Natural killer cell treated with Interleukin-12 subunit alpha and Interleukin-12 subunit beta and Interleukin-15 and Interleukin-18, amount 100 ng/mL, for 72 hours (primary cell): ENCODE results near the gene TIGD3. TPM values are rescaled to one million over a fixed set of nuclear protein-coding genes. Genes with fewer than 3 reads are reported as not detected.
"Not testable (repeated sequence)": the region's sequence is repeated elsewhere in the genome, so short reads cannot be mapped to it uniquely, and the experiment has no call there.

ENCODE experiments used
- ATAC-seq, 2 donors: fragments of 150-1000 bp; cut with Tn5 transposase in 1 of 2; sonication (Bioruptor Pico), chemical (Tn5 transposase) in 1 of 2; 2 replicates each; pipeline ENCODE4 v1.10.0; 2021
- DNase-seq: peaks from one replicate; pipeline ENCODE4 v3.0.0; 2022; ENCODE audit warnings: low spot score
- H3K27ac Mint-ChIP-seq, 2 donors: 1 replicate in 1 of 2; 2 replicates in 1 of 2; pipeline ENCODE4 v1.8.0; 2022; ENCODE audit warnings: mixed read lengths in 2 of 2, mild to moderate bottlenecking in 1 of 2, moderate library complexity in 1 of 2
- H3K27me3 Mint-ChIP-seq, 2 donors: 1 replicate in 1 of 2; 2 replicates in 1 of 2; pipeline ENCODE4 v1.8.0; 2022; ENCODE audit warnings: mixed read lengths in 2 of 2
- H3K36me3 Mint-ChIP-seq: one replicate; pipeline ENCODE4 v1.8.0; 2022; ENCODE audit warnings: mixed read lengths
- H3K4me1 Mint-ChIP-seq, 2 donors: 1 replicate in 1 of 2; 2 replicates in 1 of 2; pipeline ENCODE4 v1.8.0; 2022; ENCODE audit warnings: low read depth in 2 of 2, mixed read lengths in 2 of 2, mild to moderate bottlenecking in 1 of 2
- H3K4me3 Mint-ChIP-seq: one replicate; pipeline ENCODE4 v1.8.0; 2022; ENCODE audit warnings: mixed read lengths
- H3K9me3 Mint-ChIP-seq: 2 replicates; pipeline ENCODE4 v1.8.0; 2022; ENCODE audit warnings: mixed read lengths
- total RNA-seq, 2 donors: library from RNA; stranded (reverse); gene quantifications; one replicate each; pipeline ENCODE4 v1.2.3, GENCODE V29; 2022

TIGD3 gene
- total RNA-seq, 2 donors from 2014 or later = 0.59 to 1.3 TPM

DNA sequence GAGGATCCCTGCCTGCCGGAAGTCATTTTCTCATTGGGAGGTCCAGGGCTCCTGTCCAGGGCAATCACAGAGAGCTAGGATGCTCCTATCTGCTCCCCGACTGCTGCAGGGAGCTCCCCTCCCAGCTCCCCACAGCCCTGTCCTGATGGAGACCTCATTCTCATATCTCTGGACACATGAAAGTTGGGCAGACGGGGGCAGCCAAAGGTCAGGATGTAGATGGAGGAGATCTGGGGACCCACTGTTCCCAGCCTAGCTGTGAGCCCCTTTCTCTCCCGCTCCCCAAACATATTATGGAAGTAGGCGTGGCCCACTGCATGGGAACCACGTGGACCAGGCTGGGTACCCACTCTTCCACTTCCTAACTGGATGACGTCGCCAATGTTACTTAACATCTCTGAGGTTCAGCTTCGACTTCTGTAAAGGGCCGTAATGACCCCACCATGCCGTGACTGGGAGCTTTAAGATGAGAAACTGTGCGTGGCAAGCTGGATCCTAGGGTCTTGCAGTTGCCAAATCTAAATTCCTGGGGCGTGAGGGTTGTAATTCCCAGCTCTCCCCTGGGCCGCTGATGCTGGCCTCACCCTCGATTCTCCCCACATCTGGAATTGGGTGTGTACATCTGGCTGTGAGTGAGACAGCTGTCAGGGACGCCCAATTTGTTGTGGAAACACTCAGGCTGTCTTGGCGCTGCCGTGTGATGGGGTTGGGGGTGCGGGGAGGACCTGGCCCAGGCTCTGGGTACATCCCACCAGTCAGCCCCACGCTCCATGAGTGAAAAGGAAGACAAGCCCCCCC, 38.1 kb upstream of the TIGD3 start:
- ATAC-seq (no peak), DNase-seq (no peak)
- peak overlapping the region; percentile 65 for H3K4me3 Mint-ChIP-seq
- no peaks in the 10 kb centered on the region for H3K36me3 Mint-ChIP-seq
- H3K27me3 Mint-ChIP-seq = peaks cover 0 to 9% of the 10 kb centered on the region in 2 donors
- no peaks in the 10 kb centered on the region for H3K9me3 Mint-ChIP-seq
- no peak overlapping the region for H3K27ac Mint-ChIP-seq
- peaks cover 6% of the 10 kb centered on the region in 2 donors for H3K4me1 Mint-ChIP-seq

DNA sequence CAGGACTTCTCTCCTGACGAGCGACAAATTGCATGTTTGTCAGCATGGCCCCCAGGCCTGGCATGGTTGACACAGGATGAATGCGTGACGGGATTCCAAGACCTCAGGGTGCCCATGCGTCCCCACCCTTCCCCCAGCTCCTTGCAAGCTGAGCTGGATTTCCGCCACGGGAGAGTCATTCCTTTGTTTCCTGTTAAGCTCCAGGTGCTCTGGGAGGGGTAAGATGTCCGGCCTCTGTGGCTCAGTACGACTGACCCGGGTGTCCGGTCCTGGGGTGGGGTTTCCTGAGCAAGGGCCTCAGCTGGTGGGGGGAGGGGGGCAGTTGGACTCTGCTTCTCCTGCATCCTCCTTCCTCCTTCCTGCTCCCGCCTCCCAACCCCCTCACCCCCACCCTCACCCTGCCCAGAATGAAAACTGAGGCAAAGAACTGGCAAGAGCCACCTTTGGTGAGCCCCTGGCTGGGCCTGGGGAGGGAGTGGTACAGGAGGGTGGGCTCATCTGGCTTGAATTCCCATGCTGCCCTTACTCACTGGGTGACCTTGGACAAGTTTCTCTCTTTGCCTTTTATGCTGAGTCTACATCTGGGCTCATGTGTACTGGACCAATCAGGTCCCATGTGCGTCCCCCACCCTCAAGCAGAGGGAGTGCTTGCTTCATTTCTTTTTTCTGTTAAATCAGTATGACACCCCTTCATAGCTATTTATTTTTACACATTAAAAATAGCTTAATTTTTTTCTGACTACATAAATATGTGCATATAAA, 37.3 kb upstream of the TIGD3 start:
- no peak overlapping the region for H3K4me3 Mint-ChIP-seq

DNA sequence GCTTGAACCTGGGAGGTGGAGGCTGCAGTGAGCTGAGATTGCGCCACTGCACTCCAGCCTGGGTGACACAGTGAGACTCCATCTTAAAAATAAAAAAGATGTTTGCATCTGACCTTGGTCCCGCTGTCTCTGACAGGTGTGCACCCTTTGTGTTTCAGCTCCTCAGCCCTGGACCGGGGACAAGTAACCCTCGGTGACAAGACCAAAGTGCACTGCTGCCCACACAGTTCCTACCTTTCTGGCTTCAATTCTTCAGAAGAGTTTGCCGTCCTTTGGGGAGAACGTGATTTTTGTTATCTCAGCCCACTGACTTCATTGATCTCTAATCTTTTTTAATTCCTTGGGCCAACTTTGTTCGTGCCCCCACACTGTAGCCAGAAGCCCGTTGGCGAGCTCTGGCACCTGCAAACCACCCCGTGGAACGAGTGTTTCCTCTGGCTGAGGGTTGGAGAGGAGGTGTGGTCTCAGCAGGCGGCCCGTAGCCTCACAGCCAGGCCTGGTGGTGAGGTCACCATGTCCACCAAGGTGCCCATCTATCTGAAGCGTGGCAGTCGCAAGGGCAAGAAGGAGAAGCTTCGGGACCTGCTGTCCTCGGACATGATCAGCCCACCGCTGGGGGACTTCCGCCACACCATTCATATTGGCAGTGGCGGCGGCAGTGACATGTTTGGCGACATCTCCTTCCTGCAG, 34.0 kb upstream of the TIGD3 start:
- no peak for ATAC-seq
- Mint-ChIP-seq H3K27me3 (peaks cover 0 to 5% of the 10 kb centered on the region in 2 donors), H3K27ac (no peak overlapping the region), H3K4me1 (peaks cover 4 to 5% of the 10 kb centered on the region in 2 donors), H3K9me3 (no peaks in the 10 kb centered on the region), H3K36me3 (no peaks in the 10 kb centered on the region), H3K4me3 (no peak overlapping the region)
- DNase-seq = no peak

More for the DNA sequence above, 37.3 kb upstream of the TIGD3 start:
- Mint-ChIP-seq H3K9me3 (no peaks in the 10 kb centered on the region), H3K27me3 (peaks cover 0 to 9% of the 10 kb centered on the region in 2 donors), H3K4me1 (peaks cover 6% of the 10 kb centered on the region in 2 donors), H3K36me3 (no peaks in the 10 kb centered on the region), H3K27ac (no peak overlapping the region)
- DNase-seq (no peak), ATAC-seq (no peak)

DNA sequence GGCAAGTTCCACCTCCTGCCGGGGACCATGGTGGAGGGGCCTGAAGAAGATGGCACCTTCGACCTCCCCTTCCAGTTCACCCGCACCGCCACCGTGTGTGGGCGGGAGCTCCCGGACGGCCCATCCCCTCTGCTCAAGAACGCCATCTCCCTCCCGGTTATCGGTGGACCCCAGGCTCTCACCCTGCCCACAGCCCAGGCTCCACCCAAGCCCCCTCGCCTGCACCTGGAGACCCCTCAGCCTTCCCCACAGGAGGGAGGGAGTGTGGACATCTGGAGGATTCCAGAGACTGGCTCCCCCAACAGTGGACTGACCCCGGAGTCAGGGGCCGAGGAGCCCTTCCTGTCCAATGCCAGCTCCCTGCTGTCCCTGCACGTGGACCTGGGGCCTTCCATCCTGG, 33.5 kb upstream of the TIGD3 start:
- no peaks in the 10 kb centered on the region for H3K9me3 Mint-ChIP-seq
- no peaks in the 10 kb centered on the region for H3K4me1 Mint-ChIP-seq
- H3K36me3 Mint-ChIP-seq = no peaks in the 10 kb centered on the region
- peaks cover 0 to 3% of the 10 kb centered on the region in 2 donors for H3K27me3 Mint-ChIP-seq
- no peak overlapping the region for H3K4me3 Mint-ChIP-seq
- no peak overlapping the region for H3K27ac Mint-ChIP-seq
- DNase-seq = no peak
- no peak for ATAC-seq

DNA sequence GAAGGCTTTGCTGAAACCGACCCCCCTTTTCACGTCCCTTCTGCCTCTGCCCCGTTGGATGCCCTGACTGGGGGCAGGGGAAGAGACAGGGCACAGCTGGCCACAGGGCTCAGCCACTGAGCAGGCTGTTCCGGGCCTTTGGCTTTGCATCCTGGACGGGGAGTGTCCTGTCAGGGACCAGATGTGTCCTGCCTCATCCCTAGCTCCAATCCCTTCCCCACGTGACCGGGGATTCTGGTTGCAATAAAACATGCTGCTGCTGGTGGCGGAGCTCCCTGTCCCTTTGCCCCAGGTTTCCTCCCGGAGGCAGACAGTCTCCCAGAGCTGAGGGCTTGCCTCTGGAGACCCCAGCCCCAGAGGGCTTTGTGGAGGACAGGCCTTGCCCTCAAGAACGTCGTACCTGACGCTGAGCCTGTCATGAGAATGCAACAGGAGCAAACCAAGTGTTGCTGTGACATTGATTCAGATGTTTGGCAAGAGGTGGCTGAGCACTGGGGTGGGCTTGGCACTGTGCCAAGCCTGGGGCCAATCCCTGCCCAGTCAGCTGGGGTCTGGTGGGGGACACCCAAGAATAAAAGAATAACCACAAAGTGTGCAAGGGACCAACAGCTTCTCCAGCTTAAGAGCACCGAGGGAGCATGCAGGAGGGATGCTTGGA, 32.6 kb upstream of the TIGD3 start:
- H3K27me3 Mint-ChIP-seq = peaks cover 0 to 3% of the 10 kb centered on the region in 2 donors
- H3K9me3 Mint-ChIP-seq = no peaks in the 10 kb centered on the region
- ATAC-seq (no peak), DNase-seq (no peak)
- no peaks in the 10 kb centered on the region for H3K36me3 Mint-ChIP-seq
- H3K4me3 Mint-ChIP-seq = no peak overlapping the region
- H3K4me1 Mint-ChIP-seq = no peaks in the 10 kb centered on the region
- no peak overlapping the region for H3K27ac Mint-ChIP-seq

DNA sequence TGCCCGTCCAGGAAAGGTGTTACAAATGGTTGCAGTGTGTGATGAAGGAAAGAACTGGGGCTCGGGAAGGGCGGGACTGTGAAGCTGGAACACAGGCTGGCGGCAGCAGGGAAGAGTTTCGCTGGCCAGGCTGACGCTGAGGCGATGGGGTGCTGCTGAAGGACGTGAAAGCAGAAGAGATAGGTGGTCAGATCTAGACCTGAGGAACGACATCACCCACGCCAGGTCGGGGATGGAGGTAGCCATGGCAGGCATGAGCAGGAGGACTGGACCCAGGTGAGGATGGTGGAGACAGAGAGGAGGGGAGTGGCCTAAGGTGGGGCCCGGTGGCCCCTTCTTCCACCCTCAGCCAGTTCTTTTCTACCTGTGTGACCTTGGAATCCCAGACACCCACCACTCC, 30.7 kb upstream of the TIGD3 start:
- Mint-ChIP-seq H3K9me3 (no peaks in the 10 kb centered on the region), H3K27ac (no peak overlapping the region)
- peak in 1 of 2 donors; percentile 35 for ATAC-seq

DNA sequence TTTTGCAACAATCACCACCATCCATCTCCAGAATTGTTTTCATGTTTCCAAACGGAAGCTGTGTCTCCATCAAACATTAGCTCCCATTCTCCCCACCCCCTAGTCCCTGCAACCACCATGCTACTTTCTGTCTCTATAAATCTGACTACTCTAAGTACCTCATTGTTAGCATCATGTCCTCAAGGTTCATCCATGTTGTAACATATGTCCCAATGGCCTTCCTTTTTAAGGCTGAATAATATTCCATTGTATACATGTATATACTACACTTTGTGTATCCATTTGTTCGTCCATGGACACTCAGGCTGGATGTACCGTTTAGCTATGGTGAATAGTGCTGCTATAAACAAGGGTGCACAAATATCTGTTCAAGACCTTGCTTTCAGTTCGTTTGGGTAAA, 29.1 kb upstream of the TIGD3 start:
- Mint-ChIP-seq H3K27ac (no peak overlapping the region), H3K27me3 (peaks cover 0 to 3% of the 10 kb centered on the region in 2 donors), H3K9me3 (no peaks in the 10 kb centered on the region), H3K4me1 (peaks cover 4% of the 10 kb centered on the region in 2 donors), H3K4me3 (no peak overlapping the region), H3K36me3 (no peaks in the 10 kb centered on the region)
- ATAC-seq (no peak), DNase-seq (no peak)

More for the DNA sequence above, 30.7 kb upstream of the TIGD3 start:
- peaks cover 0 to 3% of the 10 kb centered on the region in 2 donors for H3K27me3 Mint-ChIP-seq
- no peak for DNase-seq
- no peaks in the 10 kb centered on the region for H3K36me3 Mint-ChIP-seq
- no peaks in the 10 kb centered on the region for H3K4me1 Mint-ChIP-seq
- H3K4me3 Mint-ChIP-seq = no peak overlapping the region

DNA sequence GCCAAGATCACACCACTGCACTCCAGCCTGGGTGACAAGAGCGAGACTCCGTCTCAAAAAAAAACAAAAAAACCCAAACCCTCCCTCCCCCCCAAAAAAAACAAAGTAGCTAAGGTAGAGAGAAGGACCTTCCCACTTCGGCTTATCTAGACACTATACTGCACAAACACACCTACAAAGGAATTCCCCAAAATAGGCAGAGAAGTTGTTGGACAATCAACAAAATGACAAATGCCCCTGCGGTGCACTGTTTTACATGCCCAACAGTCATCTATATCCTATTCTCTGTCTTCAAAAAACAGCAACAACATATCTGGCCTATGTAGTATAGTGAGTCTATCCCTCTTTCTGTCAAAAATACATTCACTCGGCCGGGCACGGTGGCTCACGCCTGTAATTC, 27.5 kb upstream of the TIGD3 start:
- Mint-ChIP-seq H3K27ac (no peak overlapping the region), H3K4me1 (peaks cover 4% of the 10 kb centered on the region in 2 donors), H3K36me3 (no peaks in the 10 kb centered on the region), H3K9me3 (no peaks in the 10 kb centered on the region), H3K4me3 (no peak overlapping the region), H3K27me3 (peaks cover 0 to 3% of the 10 kb centered on the region in 2 donors)
- no peak for DNase-seq
- ATAC-seq = no peak

DNA sequence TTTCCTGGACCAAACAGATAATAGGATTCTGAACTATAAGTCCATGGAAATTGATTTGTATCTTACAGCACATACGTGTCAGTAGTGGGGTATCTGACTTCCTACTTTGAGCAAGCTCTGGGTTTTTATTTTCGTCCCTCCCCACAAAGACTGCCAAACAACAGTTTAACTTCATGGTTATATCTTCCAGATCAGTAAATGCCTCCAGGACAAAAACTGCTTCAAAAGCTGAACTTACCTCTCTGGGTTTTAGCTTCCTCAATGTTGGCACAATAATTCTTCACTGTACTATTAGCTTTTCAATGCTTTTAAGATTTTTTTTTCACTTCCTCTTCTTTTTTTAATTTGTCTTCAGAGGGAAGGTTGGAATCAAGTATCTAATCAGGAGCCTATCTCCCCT, 25.1 kb upstream of the TIGD3 start:
- no peaks in the 10 kb centered on the region for H3K27me3 Mint-ChIP-seq
- H3K36me3 Mint-ChIP-seq = no peaks in the 10 kb centered on the region
- peaks cover 6 to 9% of the 10 kb centered on the region in 2 donors for H3K4me1 Mint-ChIP-seq
- no peak for ATAC-seq
- no peak for DNase-seq
- no peak overlapping the region for H3K4me3 Mint-ChIP-seq
- no peaks in the 10 kb centered on the region for H3K9me3 Mint-ChIP-seq
- H3K27ac Mint-ChIP-seq = no peak overlapping the region

DNA sequence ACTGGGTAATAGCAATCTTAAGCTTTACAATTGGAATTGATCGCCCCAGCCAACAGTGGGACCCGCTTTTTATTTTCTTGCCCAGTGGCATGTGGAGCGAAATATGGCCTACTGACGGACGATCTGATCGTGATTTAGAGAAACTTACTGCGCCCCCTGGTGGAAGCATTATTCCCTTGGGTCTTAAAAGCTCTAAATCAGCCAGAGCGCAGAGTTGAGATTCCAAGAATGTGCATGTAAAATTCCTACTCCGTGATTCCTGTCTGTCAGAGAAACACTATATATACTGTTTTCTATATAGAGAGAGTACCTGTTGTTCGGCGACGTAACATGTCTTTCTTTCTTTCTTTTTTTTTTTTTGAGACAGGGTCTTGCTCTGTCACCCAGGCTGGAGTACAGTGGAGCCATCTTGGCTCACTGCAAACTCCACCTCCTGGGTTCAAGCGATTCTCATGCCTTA, 24.6 kb upstream of the TIGD3 start:
- Mint-ChIP-seq H3K27ac (no peak overlapping the region), H3K4me3 (no peak overlapping the region)

DNA sequence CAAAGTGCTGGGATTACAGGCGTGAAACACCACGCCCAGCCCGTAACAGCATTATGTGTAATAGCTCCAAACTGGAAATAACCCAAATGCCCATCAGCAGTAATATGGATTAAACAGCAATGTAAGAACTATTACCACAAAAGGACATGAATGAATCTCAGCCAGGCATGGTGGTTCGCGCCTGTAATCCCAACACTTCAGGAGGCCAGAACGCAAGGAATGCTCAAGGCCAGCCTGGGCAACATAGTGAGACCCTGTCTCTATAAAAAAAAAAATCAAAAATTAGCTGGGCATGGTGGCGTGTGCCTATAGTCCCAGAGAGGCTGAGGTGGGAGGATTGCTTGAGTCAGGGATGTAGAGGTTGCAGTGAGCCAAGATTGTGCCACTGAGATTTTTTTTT, 24.0 kb upstream of the TIGD3 start:
- no peaks in the 10 kb centered on the region for H3K27me3 Mint-ChIP-seq
- DNase-seq (no peak), ATAC-seq (no peak)
- no peak overlapping the region for H3K27ac Mint-ChIP-seq
- H3K36me3 Mint-ChIP-seq = no peaks in the 10 kb centered on the region
- peaks cover 16 to 20% of the 10 kb centered on the region in 2 donors for H3K4me1 Mint-ChIP-seq
- H3K9me3 Mint-ChIP-seq = no peaks in the 10 kb centered on the region
- no peak overlapping the region for H3K4me3 Mint-ChIP-seq

More for the DNA sequence above, 24.6 kb upstream of the TIGD3 start:
- Mint-ChIP-seq H3K27me3 (no peaks in the 10 kb centered on the region), H3K4me1 (peaks cover 10 to 14% of the 10 kb centered on the region in 2 donors), H3K36me3 (no peaks in the 10 kb centered on the region), H3K9me3 (no peaks in the 10 kb centered on the region)
- ATAC-seq = no peak
- DNase-seq = peak; percentile 90

DNA sequence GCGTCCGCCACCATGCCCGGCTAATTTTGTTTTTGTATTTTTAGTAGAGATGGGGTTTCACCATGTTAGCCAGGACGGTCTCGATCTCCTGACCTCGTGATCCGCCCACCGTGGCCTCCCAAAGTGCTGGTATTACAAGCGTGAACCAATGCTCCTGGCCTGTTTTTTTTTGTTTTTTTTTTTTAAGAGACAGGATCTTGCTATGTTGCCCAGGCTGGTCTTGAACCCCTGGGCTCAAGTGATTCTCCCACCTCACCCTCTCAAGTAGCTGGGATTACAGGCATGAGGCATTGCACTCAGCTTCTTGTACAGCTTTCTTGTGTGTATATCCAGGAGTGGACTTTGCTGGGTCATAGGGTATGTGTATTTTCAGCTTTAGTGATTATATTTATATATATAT, 22.0 kb upstream of the TIGD3 start:
- not testable (repeated sequence) for H3K27ac Mint-ChIP-seq, DNase-seq, H3K4me3 Mint-ChIP-seq, H3K36me3 Mint-ChIP-seq, ATAC-seq, H3K9me3 Mint-ChIP-seq, H3K27me3 Mint-ChIP-seq
- peaks cover 18 to 22% of the 10 kb centered on the region in 2 donors for H3K4me1 Mint-ChIP-seq

DNA sequence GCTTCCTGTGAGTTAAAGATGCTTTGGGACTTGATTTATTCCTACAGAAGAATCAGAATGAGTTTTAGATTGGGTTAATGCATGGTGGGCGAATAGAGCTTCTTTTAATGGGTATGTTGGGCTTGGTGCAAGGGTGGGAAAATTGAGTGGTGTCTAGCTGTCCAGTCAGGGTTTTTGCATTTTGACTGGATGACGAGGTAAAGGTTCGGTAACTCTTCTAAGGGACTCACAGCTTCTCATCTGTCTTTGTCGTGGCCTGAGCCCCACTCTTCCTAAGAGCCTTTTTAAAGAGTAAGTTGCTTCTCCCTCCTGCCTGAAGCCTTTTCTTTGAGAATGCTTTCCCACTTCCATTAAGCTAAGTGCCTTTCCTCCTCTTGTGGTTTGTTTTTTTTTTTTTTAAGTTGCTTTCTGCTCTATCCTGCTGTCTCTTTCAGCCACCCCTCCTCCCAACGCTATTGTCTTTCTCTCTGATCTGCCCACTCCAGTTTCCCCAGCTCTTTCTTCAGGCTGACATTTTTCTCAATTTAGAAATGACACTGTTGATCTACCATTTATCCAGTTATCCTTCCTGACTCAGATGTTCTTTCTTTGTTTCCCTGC, 19.8 kb upstream of the TIGD3 start:
- ATAC-seq (no peak), DNase-seq (no peak)
- Mint-ChIP-seq H3K27me3 (no peaks in the 10 kb centered on the region), H3K4me3 (peak overlapping the region; percentile 95), H3K9me3 (no peaks in the 10 kb centered on the region), H3K36me3 (peaks cover 10% of the 10 kb centered on the region), H3K27ac (peak overlapping the region; percentile 77 to 82), H3K4me1 (peaks cover 30 to 33% of the 10 kb centered on the region in 2 donors)
